CD4-positive, alpha-beta T cell treated with Interleukin-17A for 1 hour (primary cell): Measurements from ENCODE around the gene ADARB1.

Experiments used
- DNase-seq: peaks from one replicate; pipeline ENCODE4 v3.0.0-alpha.2; 2020

Gene ADARB1

GRCh38 chr21:45039317-45040156 is 34.8 kb upstream of the ADARB1 start:
- DNase-seq = no peak

- DNase-seq = no peak
Observed at GRCh38 chr21:45040157-45040711, 34.1 kb upstream of the ADARB1 start.

GRCh38 chr21:45040739-45041138 is 33.6 kb upstream of the ADARB1 start:
- DNase-seq = no peak

GRCh38 chr21:45041351-45041805 is 33.0 kb upstream of the ADARB1 start:
- DNase-seq = no peak

- no peak for DNase-seq
Observed at GRCh38 chr21:45041984-45042663, 32.3 kb upstream of the ADARB1 start.

- DNase-seq = no peak
Observed at GRCh38 chr21:45042664-45043161, 31.7 kb upstream of the ADARB1 start.

- no peak for DNase-seq
Observed at GRCh38 chr21:45043541-45044020, 30.8 kb upstream of the ADARB1 start.

- no peak for DNase-seq
Observed at GRCh38 chr21:45045481-45045880, 28.9 kb upstream of the ADARB1 start.

GRCh38 chr21:45047257-45047656 is 27.1 kb upstream of the ADARB1 start:
- DNase-seq = no peak

- no peak for DNase-seq
Observed at GRCh38 chr21:45048026-45048698, 26.2 kb upstream of the ADARB1 start.

- no peak for DNase-seq
Observed at GRCh38 chr21:45048968-45049367, 25.4 kb upstream of the ADARB1 start.

GRCh38 chr21:45049714-45050344 is 24.6 kb upstream of the ADARB1 start:
- no peak for DNase-seq

GRCh38 chr21:45050345-45050796 is 24.0 kb upstream of the ADARB1 start:
- DNase-seq = no peak

GRCh38 chr21:45050797-45051489 is 23.4 kb upstream of the ADARB1 start:
- DNase-seq = no peak

GRCh38 chr21:45051580-45052434 is 22.6 kb upstream of the ADARB1 start:
- no peak for DNase-seq

GRCh38 chr21:45052960-45053359 is 21.4 kb upstream of the ADARB1 start:
- no peak for DNase-seq

- no peak for DNase-seq
Observed at GRCh38 chr21:45053561-45054226, 20.7 kb upstream of the ADARB1 start.

- DNase-seq = no peak
Observed at GRCh38 chr21:45054227-45054926, 20.0 kb upstream of the ADARB1 start.

GRCh38 chr21:45054927-45055612 is 19.3 kb upstream of the ADARB1 start:
- no peak for DNase-seq
